Measurements from ENCODE around the gene CRNKL1.

DNA sequence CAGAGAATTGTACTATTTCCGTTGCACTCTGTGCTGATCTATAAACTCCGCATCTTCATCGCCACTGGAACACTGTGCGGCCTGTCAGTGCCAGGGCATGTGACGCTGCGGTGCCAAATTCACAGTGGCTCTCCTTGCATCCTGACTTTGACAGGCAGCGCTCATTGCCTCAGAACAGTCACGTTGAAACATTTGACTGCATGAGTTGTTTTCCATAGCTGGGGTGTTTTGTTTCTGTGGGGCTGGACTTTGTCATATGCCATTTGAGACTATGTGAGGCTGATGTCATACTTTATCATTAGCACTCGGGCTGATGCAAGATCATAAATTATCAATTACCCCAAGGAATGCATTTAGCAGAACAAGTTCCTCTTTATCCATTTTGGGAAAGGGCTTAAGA, 32.8 kb upstream of the CRNKL1 start:
- TF ChIP-seq POLR2A (IDR thresholded peaks at IDR 0.05; ENCODE audit: low read depth, low read length): no peak
- no peak for TF ChIP-seq CTCF (conservative IDR thresholded peaks at IDR 0.05; ENCODE audit: low read depth, low read length)
